Stimulated activated CD4-positive, alpha-beta T cell treated with anti-CD3 and anti-CD28 coated beads, Interleukin-2, amount 100 ng/mL, for 24 hours (primary cell): ENCODE measurements around the gene EEF1AKMT2.
A peak's percentile ranks its signal among the peaks of the same experiment; 100 is the strongest.

Experiments
- DNase-seq, 2 donors: peaks; one replicate each; pipeline ENCODE4 v3.0.0-alpha.2; 2020

Gene EEF1AKMT2

GRCh38 chr10:124717911-124718741 is 73.6 kb downstream of the EEF1AKMT2 start:
- peak; percentile 70 to 80 for DNase-seq

GRCh38 chr10:124717041-124717757 is 74.5 kb downstream of the EEF1AKMT2 start:
- DNase-seq = no peak

GRCh38 chr10:124716369-124716768 is 75.3 kb downstream of the EEF1AKMT2 start:
- DNase-seq = no peak

- DNase-seq = no peak
Measured at GRCh38 chr10:124715439-124715838, 76.2 kb downstream of the EEF1AKMT2 start.

- DNase-seq = no peak
Measured at GRCh38 chr10:124713679-124714255, 77.9 kb downstream of the EEF1AKMT2 start.

- DNase-seq = no peak
Measured at GRCh38 chr10:124712704-124713407, 78.8 kb downstream of the EEF1AKMT2 start.

GRCh38 chr10:124711145-124711544 is 80.5 kb downstream of the EEF1AKMT2 start:
- DNase-seq = no peak

GRCh38 chr10:124710266-124710881 is 81.3 kb downstream of the EEF1AKMT2 start:
- no peak for DNase-seq

GRCh38 chr10:124709861-124710260 is 81.8 kb downstream of the EEF1AKMT2 start:
- DNase-seq = no peak

GRCh38 chr10:124708922-124709520 is 82.7 kb downstream of the EEF1AKMT2 start:
- DNase-seq = no peak

GRCh38 chr10:124708246-124708779 is 83.4 kb downstream of the EEF1AKMT2 start:
- DNase-seq = no peak
